NK-92 (cell line): Measurements from ENCODE around the gene BCL2L13.

Experiments used
- DNase-seq: peaks from one replicate; lab custom pipeline; 2025; ENCODE audit not compliant: unreplicated experiment; lab: John Stamatoyannopoulos, UW

The BCL2L13 gene

DNA sequence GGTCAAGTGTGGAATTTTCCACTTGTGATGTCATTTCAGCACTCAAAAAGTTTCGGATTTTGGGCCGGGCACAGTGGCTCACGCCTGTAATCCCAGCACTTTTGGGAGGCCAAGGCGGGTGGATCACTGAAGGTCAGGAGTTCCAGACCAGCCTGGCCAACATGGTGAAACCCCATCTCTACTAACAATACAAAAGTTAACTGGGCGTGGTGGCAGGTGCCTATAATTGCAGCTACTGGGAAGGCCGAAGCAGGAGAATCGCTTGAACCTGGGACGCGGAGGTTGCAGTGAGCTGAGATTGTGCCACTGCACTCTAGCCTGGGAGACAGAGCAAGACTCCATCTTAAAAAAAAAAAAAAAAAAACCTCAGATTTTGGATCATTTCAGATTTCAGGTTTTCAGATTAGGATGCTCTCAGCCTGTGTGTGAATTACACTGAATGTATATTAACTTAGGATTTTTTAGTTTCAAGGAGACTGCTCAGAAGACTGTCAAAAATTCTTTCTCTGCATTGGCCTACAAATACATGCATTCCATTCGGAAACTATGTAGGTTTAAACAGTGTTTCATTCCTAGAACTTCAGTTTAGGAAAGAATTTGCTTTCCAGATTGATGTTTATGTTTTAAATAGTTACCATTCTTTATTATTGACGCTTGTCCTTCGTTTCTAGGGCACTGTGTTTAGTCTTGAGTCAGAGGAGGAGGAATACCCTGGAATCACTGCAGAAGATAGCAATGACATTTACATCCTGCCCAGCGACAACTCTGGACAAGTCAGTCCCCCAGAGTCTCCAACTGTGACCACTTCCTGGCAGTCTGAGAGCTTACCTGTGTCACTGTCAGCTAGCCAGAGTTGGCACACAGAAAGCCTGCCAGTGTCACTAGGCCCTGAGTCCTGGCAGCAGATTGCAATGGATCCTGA lies 87.7 kb downstream of the BCL2L13 start:
- no peak for DNase-seq

DNA sequence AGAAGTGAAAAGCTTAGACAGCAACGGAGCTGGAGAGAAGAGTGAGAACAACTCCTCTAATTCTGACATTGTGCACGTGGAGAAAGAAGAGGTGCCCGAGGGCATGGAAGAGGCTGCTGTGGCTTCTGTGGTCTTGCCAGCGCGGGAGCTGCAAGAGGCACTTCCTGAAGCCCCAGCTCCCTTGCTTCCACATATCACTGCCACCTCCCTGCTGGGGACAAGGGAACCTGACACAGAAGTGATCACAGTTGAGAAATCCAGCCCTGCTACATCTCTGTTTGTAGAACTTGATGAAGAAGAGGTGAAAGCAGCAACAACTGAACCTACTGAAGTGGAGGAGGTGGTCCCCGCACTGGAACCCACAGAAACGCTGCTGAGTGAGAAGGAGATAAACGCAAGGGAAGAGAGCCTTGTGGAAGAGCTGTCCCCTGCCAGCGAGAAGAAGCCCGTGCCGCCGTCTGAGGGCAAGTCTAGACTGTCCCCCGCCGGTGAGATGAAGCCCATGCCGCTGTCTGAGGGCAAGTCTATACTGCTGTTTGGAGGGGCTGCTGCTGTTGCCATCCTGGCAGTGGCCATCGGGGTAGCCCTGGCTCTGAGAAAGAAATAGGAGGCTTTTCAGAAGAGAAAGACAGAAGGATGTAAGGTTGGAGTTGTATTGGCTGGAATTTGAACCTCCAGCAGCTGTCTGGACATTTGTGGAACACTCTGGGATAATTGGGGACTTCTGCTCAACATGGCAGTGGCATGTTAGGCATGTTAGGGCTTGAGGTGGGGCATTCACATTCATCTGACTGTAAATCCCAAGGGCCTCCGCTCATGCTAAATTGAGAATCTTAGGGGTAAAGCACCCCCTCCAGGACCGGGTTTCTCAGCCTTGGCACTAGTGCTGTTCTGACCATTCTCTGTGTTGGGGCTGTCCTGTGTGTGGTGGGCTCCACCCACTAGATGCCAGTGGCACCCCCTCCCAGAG lies 88.7 kb downstream of the BCL2L13 start:
- DNase-seq = no peak

GRCh38 chr22:17728786-17729185 lies 90.2 kb downstream of the BCL2L13 start:
- DNase-seq = no peak

GRCh38 chr22:17729561-17729960 lies 91.0 kb downstream of the BCL2L13 start:
- DNase-seq = no peak

- DNase-seq = no peak
Observed at GRCh38 chr22:17732251-17732854, 93.8 kb downstream of the BCL2L13 start.

DNA sequence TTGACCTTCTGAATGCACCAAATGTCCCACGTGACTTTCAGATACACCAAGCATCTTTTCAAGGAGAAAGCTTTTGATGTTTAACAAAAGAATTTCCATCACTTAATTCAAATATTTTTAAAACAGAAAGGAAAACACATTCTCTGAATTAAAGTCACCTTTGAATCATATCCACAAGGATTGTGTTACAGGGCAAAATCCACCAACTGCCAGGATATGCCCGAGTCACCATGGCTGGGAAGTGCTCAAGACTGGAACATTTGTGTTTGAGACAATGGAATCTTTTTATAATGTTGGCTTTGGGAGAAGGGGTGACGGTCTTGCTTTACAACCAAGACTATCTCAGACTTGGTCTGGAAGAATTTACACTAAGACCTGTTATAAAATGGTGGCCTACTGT lies 94.9 kb downstream of the BCL2L13 start:
- no peak for DNase-seq

DNA sequence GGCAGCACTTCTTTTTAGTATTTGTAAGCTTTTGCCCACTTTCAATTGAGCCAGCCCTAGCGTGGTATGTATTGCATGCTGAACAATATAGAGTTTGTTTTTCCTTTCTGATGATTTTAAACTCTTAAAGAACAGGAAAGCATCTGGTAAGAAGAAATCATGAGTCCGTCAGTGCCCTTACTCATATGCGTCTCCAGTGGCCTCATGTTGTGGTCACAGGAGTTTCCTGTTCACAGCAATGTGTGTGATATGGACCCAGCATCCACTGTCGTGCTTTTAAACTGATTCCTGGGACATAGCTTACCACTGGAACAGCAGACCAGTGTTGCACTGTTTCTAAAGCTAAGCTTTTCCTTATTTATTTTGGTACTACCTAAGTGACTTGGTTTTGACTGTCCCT lies 95.6 kb downstream of the BCL2L13 start:
- DNase-seq = no peak

DNA sequence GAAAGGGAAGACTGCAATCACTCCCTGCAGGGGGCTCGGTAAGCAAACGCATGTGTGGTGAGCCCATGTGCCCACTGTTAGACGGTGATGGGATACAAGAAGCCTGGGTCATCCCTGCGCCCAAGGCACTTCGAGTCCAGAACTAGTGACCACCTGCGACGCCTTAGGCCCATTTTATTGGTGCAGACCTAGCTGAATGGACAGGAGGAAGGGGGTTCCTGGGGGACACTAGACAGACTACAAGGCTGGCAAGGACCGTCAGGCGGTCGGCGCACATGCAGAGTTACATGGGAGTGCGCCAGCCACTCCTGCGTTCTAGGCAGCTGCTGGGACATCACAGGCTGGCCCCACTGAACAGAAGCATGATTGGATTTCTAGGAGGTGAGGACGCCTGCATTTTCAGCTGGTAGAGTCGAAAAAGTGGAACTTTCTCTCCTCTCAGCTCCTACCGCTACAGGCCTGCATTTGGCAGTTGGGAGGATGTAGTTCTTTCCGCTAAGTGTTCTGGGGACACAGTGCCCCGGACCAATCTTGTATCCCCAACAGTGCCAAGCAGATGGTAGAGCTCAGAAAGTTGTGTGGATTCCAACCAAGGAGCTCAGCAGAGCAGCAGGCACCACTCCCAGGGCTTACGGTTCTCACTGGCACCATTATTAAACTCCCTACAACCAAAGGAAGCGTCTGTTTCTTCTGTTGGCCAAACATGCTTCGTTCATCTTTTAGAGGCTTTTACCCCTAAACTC lies 100.0 kb downstream of the BCL2L13 start:
- no peak for DNase-seq

- DNase-seq = no peak
Observed at GRCh38 chr22:17739196-17739975, 100.8 kb downstream of the BCL2L13 start.

DNA sequence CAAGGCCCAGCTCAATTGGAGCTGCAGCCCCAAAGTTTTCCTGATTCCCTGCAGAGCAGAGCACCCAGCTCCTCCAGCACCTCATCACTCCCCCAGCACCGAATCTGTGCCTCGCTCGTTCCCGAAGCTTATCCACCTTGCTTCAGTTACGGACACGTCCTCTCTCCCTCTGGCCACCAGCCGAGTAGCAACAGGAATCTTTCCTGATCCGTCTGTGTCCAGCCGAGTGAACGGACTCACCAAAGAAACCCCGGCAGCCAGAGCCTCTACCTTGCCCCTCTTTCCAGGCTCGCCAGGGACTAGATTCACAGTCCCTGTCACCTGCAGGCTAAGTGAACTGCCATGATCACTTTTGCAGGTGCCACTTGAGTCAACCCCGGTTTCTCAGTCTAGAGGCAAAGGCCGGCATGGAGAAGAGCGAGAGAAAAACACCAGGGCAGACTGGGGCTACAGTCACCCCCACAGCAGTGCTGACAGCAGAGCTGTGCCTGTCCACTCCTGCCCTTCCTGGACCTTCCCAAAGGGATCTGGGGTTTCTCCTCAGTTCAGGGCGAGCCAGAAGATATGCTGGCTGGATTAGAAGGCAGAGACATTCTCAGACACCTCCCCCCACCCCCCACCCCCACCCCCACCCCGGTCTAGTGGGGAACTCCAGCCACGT lies 103.4 kb downstream of the BCL2L13 start:
- no peak for DNase-seq

DNA sequence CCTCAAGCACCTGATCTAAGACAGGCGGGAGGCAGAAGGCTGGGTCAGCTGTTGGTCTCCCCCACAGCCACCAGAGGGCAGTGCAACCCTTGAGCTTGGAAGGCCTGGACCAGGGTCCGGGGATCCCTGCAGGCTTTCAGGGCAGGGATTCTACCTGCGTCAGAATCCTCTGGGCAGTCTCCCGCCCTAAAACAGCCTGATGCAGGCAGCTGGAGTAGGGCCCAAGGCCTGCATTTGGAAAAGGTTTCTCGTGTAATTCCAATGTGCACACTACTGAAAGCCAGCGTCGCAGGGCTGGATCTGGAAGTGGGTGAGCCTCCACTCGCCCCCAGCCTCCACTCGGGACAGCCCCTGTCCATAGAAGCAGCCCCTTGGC lies 104.0 kb downstream of the BCL2L13 start:
- DNase-seq = no peak

DNA sequence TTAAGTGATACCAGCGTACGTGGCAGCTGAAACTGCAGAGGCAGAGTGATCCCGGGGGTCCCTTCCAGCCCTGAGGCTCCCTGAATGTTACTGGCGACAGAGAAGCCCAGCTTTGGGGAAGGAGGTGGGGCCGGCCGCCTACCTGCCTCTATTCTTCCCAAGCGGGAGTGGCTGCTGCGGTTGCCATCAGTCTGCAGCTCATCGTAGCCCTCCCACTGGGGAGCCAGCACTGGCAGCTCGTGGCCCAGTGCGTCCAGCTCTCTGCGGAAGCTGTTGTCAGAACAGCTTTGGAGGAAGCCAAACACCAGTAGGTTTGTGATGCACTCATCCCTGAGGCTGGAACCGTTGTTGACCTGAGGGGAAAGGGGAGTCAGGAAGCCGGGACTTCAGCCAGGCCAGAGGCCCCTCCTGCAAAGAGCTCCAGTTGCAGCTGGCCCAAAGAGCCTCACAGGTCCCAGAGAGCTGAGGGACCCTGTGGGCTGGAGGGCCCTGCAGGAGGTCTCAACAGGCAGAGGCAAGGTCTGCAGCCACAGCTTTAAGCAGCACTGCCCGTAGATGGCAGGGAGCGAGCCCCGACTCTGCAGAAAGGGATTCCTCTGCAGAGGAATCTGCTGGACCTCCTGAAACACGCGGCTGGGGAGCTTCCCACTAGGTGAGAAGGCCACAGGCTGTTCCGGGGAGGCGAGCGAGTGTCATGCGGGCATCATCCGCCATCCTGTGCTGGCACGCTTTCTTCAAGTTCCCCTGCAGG lies 105.3 kb downstream of the BCL2L13 start:
- DNase-seq = no peak

DNA sequence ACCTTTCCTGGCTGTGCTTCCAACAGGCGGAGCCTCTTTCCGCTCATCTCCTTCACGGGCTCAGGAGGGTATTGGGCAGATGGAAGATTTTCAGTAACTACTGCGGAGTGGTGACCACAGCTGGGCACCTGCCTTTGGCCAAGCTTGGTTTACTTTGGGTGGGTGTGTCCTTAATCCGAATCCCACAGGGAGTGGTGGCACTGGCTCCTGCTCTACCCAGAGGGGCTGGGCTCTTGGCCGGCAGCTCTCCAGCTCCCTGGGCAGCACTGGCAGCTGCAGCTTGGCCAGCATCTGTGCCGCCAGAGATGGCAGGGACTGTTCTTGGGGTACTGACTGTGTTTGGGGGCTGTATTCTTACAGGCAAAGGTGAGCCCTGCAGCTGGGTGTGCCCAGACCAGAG lies 105.9 kb downstream of the BCL2L13 start:
- DNase-seq = no peak

- DNase-seq = no peak
Observed at GRCh38 chr22:17746916-17747315, 108.4 kb downstream of the BCL2L13 start.

- no peak for DNase-seq
Observed at GRCh38 chr22:17748555-17749353, 110.2 kb downstream of the BCL2L13 start.

GRCh38 chr22:17749605-17750395 lies 111.2 kb downstream of the BCL2L13 start:
- DNase-seq = no peak

DNA sequence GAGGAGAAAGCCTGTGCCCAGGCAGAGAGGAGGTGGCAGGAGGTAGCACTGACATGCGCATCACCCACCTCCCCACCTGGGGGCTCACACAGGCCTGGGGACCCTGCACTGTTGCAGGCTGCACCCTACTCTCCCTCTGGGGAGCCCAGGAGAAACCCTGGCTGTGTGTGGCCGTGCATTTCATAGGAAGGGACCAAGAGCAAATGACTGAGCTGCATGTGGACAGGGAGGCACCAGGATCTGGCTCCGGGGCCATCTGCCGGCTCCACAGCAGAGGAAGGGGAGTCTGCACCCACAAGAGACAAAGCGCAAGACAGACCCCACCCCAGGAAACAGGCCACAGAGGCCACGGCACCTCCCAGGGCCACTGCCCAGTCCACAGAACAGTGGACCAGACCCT lies 113.0 kb downstream of the BCL2L13 start:
- DNase-seq = no peak
